Memory B cell (primary cell): ENCODE measurements around the gene KREMEN1.

Source experiments
- ATAC-seq: fragments of 150-1000 bp; cut with Tn5 transposase; 2 replicates; pipeline ENCODE4 v1.10.0; 2021; ENCODE audit warnings: low read depth, mild to moderate bottlenecking, moderate library complexity
- DNase-seq, 2 donors: peaks; one replicate each; pipeline ENCODE4 v3.0.0; 2022; ENCODE audit warnings: low spot score in 2 of 2
- H3K27ac Mint-ChIP-seq: one replicate; pipeline ENCODE4 v1.8.0; 2022; ENCODE audit warnings: mild to moderate bottlenecking, moderate library complexity, mixed read lengths
- H3K27me3 Mint-ChIP-seq: one replicate; pipeline ENCODE4 v1.8.0; 2022; ENCODE audit warnings: mixed read lengths
- H3K36me3 Mint-ChIP-seq: one replicate; pipeline ENCODE4 v1.8.0; 2022; ENCODE audit warnings: mild to moderate bottlenecking, mixed read lengths
- H3K4me1 Mint-ChIP-seq: one replicate; pipeline ENCODE4 v1.8.0; 2022; ENCODE audit warnings: mixed read lengths
- H3K4me3 Mint-ChIP-seq: one replicate; pipeline ENCODE4 v1.8.0; 2022; ENCODE audit warnings: mild to moderate bottlenecking, moderate library complexity, mixed read lengths
- H3K9me3 Mint-ChIP-seq: one replicate; pipeline ENCODE4 v1.8.0; 2022; ENCODE audit warnings: mixed read lengths

Gene KREMEN1

DNA sequence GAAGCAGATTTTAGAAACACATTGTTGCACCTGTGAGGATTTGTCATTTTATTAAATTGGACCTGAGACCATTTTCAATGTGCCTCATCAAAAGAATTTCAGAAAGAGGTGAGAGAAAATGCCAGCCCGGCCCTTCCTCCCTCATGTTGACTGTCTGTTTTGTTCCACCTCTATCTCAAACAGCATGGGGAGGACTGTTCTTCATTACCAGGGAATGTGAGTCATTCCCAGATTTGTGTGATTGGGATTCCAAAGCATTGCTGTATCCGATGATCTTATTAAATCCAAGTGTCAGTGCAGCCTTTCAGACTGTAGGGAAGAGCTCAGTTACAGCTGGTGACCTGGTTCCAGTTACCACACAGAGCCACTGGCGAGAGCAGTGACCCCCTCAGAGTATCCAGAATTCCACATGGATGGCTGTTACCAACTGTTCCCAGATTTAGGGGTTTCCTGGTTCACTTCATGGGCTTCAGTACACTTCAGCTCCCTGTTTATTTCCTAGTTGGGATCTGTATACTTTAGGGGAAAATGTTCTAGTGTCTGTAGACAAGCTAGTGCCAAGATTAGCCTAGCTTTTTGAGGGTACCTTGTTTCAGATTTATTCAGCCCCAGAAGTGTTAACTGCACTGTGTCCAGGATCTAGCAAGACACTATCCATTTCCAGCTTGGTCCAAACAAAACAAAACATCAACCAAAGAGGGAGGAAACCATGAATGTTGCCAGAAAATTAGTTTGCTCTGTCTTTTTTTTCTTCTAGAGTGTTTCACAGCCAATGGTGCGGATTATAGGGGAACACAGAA, 20.9 kb downstream of the KREMEN1 start:
- Mint-ChIP-seq H3K9me3 (no peaks in the 10 kb centered on the region), H3K27ac (no peak overlapping the region), H3K36me3 (no peaks in the 10 kb centered on the region), H3K27me3 (peaks cover 13% of the 10 kb centered on the region), H3K4me3 (no peak overlapping the region), H3K4me1 (peaks cover 2% of the 10 kb centered on the region)
- DNase-seq = no peak
- ATAC-seq = no peak

DNA sequence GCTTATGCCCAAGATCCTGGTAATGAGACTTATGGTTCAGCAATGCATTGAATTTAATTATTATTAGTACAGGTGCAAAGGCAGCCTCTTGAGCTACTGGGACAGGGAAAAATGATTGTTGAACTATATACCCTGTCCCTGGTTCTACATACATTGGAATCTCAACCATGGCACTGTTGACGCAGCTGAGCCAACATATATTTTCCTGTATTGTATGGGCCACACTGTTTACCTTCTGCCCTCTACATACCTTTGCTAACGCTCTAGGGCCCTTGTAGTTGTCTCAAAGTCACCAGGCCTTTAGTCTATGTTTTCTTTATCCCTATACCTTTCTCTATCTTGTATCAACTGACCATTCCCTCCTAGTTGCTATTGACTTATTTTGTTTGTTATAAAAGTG, 22.6 kb downstream of the KREMEN1 start:
- no peaks in the 10 kb centered on the region for H3K9me3 Mint-ChIP-seq
- no peak for ATAC-seq
- no peaks in the 10 kb centered on the region for H3K36me3 Mint-ChIP-seq
- no peak overlapping the region for H3K27ac Mint-ChIP-seq
- H3K4me3 Mint-ChIP-seq = no peak overlapping the region
- DNase-seq = no peak
- peaks cover 9% of the 10 kb centered on the region for H3K27me3 Mint-ChIP-seq
- H3K4me1 Mint-ChIP-seq = peaks cover 2% of the 10 kb centered on the region

DNA sequence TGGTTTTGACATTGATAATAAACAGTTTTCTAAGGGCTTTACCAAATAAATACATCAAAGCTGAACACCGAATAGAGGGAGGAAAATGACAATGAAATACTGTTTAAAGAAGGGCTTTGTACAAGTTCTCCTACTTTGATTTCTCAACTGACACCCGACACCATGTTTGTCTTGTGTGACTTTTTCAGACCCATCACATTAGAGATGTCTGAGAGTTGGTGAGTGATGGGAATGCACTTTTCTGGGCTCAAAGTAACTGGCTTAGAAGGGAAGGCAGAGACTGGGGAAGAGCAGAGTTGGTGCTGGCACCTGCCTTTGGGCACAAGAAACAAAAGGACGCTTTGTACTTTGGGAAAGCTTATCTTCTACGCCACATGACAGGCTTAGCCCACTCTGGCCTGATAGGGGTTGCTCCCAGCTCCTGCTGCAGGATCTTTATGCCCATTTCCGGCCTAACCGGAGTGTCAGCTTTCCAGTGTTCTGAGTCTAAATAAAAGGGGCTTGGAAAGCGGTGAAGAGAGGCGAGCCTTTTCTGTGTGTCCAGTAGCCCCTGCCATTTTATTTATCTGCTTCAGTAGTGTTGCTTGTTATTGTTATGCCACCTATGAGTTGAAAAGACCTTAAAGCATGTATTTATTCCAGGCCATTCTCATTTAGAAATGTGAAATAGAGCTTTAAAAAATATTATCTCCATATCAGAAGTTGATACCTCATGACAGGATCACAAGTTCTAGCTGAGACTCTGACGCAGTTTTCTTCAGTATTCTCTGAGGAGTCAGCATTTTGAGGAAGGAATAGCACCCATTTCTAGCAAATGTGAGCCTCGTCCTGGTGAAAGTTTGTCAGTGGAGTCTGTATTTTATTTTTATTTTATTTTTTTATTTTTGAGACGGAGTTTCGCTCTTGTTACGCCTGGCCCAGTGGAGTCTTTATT, 24.2 kb downstream of the KREMEN1 start:
- ATAC-seq (no peak), DNase-seq (no peak)
- Mint-ChIP-seq H3K36me3 (no peaks in the 10 kb centered on the region), H3K4me3 (no peak overlapping the region), H3K27ac (no peak overlapping the region), H3K9me3 (no peaks in the 10 kb centered on the region), H3K4me1 (no peaks in the 10 kb centered on the region), H3K27me3 (peaks cover 6% of the 10 kb centered on the region)

DNA sequence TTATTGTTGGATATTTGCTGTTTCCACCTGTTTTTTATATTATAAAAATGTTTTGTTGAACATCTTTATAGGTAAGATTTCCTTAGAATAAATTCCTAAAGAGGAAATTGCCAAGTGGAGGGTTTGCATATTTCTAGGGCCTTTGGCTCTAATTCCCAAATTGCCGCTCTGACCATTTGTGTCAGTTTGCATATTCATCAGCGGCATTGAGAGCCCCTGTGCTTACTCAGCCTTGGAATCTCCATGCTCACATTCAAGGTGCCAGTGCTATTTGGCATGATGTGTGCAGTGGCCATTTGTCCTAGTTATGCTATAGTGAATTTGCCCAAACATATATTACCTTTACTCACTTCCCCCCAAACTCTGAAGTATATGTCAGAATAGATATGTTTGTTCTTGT, 25.5 kb downstream of the KREMEN1 start:
- H3K9me3 Mint-ChIP-seq = no peaks in the 10 kb centered on the region
- H3K4me1 Mint-ChIP-seq = no peaks in the 10 kb centered on the region
- no peak overlapping the region for H3K4me3 Mint-ChIP-seq
- no peak overlapping the region for H3K27ac Mint-ChIP-seq
- no peak for DNase-seq
- H3K27me3 Mint-ChIP-seq = peaks cover 4% of the 10 kb centered on the region
- no peak for ATAC-seq
- H3K36me3 Mint-ChIP-seq = no peaks in the 10 kb centered on the region

DNA sequence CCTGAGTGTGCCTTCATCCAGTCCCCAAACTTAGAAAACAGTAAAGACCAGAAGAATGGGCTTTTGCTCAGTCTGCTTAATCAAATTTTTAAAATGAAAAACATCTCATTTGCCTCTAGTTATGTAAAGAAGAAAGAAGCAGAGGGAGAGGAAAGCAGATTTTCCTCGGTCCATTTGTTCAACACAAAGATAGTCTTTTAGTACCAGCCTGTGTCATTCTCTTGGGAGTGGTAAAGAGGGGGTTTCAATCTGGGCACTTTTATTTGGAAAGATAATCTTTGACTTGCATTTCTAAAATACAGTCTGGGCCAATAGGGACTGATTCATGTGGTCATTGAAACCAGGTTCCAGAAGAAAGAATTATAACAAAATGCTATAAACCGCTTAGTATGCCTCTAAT, 29.5 kb downstream of the KREMEN1 start:
- no peaks in the 10 kb centered on the region for H3K36me3 Mint-ChIP-seq
- no peaks in the 10 kb centered on the region for H3K4me1 Mint-ChIP-seq
- peaks cover 5% of the 10 kb centered on the region for H3K27me3 Mint-ChIP-seq
- no peak for ATAC-seq
- H3K4me3 Mint-ChIP-seq = no peak overlapping the region
- no peak for DNase-seq
- H3K27ac Mint-ChIP-seq = no peak overlapping the region
- no peaks in the 10 kb centered on the region for H3K9me3 Mint-ChIP-seq

DNA sequence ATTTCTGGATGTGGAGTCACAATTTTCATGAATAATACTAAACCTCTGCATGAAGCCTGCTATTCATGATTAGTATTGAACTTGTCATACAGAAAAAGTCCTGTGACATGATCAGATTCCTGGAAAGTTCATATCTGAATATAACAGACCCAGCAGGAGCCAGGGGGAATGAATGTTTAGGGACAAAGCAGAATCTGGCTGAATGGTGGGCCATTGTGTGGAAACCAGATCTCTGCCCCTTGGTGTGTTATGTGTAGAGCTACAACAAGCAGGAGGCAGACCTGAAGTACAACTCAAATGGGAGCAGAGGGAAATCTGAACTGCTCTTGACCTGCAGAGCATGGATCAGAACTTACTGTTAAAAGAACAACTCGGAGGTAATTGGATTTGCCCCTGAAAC, 30.3 kb downstream of the KREMEN1 start:
- H3K36me3 Mint-ChIP-seq = no peaks in the 10 kb centered on the region
- DNase-seq = no peak
- no peak for ATAC-seq
- no peak overlapping the region for H3K4me3 Mint-ChIP-seq
- H3K4me1 Mint-ChIP-seq = no peaks in the 10 kb centered on the region
- H3K9me3 Mint-ChIP-seq = no peaks in the 10 kb centered on the region
- H3K27ac Mint-ChIP-seq = no peak overlapping the region
- H3K27me3 Mint-ChIP-seq = peaks cover 5% of the 10 kb centered on the region

DNA sequence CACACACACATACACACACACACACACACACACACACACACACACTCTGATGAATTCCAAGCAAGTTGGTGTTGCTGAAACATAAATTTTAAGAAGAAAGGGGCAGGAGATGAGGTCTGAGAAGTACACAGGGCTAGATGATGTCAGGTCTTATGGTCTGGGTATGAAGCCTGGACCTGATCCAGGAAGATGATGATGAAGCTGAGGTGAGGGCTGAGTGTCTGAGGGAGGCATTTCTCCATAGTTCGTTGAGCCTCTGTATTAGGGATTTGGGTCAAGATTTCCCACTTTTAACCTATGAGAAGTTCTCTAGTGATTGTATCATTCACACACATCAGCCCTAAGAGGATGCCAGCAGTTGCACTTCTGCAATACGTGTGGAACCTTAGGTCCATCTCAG, 32.6 kb downstream of the KREMEN1 start:
- no peaks in the 10 kb centered on the region for H3K36me3 Mint-ChIP-seq
- H3K4me1 Mint-ChIP-seq = no peaks in the 10 kb centered on the region
- DNase-seq = no peak
- peaks cover 11% of the 10 kb centered on the region for H3K27me3 Mint-ChIP-seq
- ATAC-seq = no peak
- no peak overlapping the region for H3K4me3 Mint-ChIP-seq
- H3K9me3 Mint-ChIP-seq = no peaks in the 10 kb centered on the region
- no peak overlapping the region for H3K27ac Mint-ChIP-seq

DNA sequence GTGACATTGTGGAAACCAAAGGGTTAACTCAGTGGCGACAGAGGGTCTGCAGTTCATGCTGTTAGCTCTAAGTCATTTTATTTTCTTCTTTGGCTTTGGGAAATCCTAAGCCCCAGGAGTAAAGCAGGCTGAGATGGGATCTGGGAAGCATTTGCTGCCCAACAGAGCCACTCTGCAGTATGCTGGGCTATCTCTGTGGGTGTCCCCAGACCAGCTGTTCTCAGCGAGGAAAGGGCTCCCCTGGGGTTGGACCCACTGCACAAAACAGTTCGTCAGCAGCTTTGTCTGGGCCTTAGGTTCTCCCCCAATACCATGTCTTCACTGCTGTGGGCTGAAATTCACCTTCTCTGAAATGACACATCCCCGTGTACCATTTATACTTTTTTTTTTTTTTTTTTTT, 34.0 kb downstream of the KREMEN1 start:
- Mint-ChIP-seq H3K9me3 (no peaks in the 10 kb centered on the region), H3K4me3 (no peak overlapping the region), H3K36me3 (no peaks in the 10 kb centered on the region), H3K4me1 (no peaks in the 10 kb centered on the region), H3K27me3 (peaks cover 11% of the 10 kb centered on the region), H3K27ac (no peak overlapping the region)
- no peak for DNase-seq
- no peak for ATAC-seq

DNA sequence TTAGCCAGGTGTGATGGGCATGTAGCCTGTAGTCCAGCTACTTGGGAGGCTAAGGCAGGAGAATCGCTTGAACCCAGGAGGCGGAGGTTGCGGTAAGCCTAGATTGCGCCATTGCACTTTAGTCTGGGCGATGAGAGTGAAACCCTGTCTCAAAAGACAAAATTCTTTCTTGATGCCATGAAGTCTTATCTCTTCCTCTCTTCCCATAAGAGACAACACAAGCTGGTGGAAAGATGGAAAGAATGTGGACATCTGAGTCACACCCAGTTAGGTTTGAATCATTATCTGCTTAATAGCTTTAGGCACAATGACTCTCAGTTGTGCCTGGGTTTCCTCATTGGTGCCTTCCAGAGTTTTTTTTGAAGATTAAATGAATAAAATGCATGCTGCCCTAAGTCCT, 35.3 kb downstream of the KREMEN1 start:
- Mint-ChIP-seq H3K4me3 (no peak overlapping the region), H3K27me3 (peaks cover 11% of the 10 kb centered on the region), H3K9me3 (no peaks in the 10 kb centered on the region), H3K36me3 (no peaks in the 10 kb centered on the region), H3K4me1 (no peaks in the 10 kb centered on the region), H3K27ac (no peak overlapping the region)
- no peak for ATAC-seq
- no peak for DNase-seq

DNA sequence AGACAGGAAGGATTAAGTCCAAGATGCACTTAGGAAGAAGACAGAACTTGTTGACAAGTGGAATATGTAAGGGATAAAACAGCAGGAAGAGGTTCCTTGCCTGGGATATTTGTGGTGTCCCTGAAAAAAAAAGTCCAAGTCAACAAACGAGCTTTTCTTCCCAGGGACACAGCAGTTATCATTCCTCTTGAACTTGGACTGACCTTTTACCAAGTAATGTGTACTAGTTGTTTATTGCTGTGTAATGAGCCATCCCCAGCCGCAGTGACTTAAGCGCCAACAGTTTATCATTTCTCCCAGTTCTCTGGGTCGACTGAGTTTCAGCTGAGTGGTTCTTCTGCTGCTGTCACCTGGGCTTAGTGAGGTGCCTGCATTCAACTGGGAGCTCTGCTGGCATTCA, 37.0 kb downstream of the KREMEN1 start:
- DNase-seq = no peak
- no peak for ATAC-seq
- no peak overlapping the region for H3K27ac Mint-ChIP-seq
- no peaks in the 10 kb centered on the region for H3K9me3 Mint-ChIP-seq
- H3K27me3 Mint-ChIP-seq = peaks cover 16% of the 10 kb centered on the region
- no peaks in the 10 kb centered on the region for H3K36me3 Mint-ChIP-seq
- H3K4me3 Mint-ChIP-seq = no peak overlapping the region
- H3K4me1 Mint-ChIP-seq = no peaks in the 10 kb centered on the region

DNA sequence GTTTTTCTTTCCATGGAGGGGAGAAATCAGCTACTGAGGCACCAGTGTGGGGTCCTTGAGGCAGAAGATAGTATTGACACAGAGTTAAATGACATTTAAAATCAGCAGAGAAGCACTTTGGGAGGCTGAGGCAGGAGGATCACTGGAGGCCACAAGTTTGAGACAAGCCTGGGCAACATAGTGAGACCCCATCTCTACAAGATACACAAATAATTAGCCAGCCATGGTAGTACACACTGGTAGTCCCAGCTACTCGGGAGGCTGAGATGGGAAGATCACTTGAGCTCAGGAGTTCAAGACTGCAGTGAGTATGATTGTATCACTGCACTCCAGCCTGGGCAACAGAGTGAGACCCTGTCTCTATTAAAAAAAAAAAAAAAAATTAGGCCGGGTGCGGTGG, 38.1 kb downstream of the KREMEN1 start:
- Mint-ChIP-seq H3K4me3 (no peak overlapping the region), H3K4me1 (no peaks in the 10 kb centered on the region), H3K27ac (no peak overlapping the region), H3K9me3 (no peaks in the 10 kb centered on the region), H3K36me3 (no peaks in the 10 kb centered on the region), H3K27me3 (peaks cover 23% of the 10 kb centered on the region)
- no peak for DNase-seq
- no peak for ATAC-seq

DNA sequence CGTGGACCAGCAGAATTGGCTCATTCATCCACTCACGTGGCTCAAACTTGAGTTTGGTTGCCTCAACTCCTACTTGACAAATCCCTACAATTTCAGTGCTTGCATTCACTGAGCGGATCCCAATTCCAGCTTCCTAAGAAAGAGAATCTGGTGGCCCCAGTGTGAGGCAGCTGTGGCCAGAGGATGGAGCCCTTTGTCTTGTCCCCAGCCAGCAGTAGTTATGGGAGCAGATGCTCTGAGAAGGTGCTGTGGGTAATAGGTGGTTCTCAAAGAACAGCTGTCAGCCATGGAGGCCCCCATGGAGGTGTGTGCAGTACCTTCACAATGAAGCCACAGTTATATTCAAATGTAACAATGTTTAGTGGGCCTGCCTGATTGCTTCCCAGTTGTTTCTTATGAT, 39.3 kb downstream of the KREMEN1 start:
- Mint-ChIP-seq H3K36me3 (no peaks in the 10 kb centered on the region), H3K4me3 (no peak overlapping the region), H3K9me3 (no peaks in the 10 kb centered on the region), H3K4me1 (no peaks in the 10 kb centered on the region), H3K27ac (no peak overlapping the region), H3K27me3 (peaks cover 29% of the 10 kb centered on the region)
- DNase-seq = no peak
- ATAC-seq = no peak

DNA sequence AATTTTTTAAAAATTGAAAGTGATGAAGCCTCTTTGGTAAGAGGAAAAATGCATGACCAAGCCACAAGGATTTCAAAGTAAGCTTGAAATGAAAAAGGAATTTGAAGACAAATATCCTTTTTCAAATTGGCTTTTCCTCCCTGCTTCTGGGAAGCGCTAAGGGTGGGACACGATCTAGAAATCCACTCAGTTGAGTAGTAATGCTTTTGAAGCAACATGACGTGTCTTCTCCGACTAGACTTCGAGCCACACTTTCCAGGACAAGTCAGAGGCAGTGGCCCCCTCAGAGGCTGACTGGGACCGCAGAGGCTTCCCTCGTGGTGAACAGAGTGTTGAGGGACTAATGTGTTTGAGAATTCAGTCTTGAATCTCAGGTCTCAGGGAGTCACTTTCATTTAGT, 39.8 kb downstream of the KREMEN1 start:
- DNase-seq (no peak), ATAC-seq (no peak)
- no peak overlapping the region for H3K4me3 Mint-ChIP-seq
- H3K27me3 Mint-ChIP-seq = peaks cover 29% of the 10 kb centered on the region
- H3K9me3 Mint-ChIP-seq = no peaks in the 10 kb centered on the region
- H3K36me3 Mint-ChIP-seq = no peaks in the 10 kb centered on the region
- H3K27ac Mint-ChIP-seq = no peak overlapping the region
- no peaks in the 10 kb centered on the region for H3K4me1 Mint-ChIP-seq

DNA sequence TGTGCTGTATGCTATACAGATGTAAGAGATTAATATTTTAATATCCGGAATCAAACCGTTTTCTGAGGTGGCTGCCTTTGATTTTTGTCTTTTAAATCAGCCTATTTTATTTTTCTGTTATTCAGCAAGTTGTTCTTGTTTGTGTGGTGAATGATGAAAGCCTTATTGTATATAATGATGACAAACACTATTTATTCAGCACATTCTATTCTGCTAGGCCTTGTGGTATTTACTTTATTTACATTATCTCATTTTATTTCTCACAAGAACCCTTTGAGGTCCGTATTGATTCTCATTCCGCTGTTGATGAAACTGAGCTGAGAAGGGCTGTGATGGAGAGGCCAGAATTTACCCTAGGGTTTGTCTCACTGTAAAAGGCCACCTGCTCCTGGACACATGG, 40.5 kb downstream of the KREMEN1 start:
- no peaks in the 10 kb centered on the region for H3K4me1 Mint-ChIP-seq
- no peak overlapping the region for H3K4me3 Mint-ChIP-seq
- peaks cover 33% of the 10 kb centered on the region for H3K27me3 Mint-ChIP-seq
- DNase-seq = no peak
- no peak overlapping the region for H3K27ac Mint-ChIP-seq
- ATAC-seq = no peak
- peaks cover 2% of the 10 kb centered on the region for H3K9me3 Mint-ChIP-seq
- H3K36me3 Mint-ChIP-seq = no peaks in the 10 kb centered on the region
